Right kidney (tissue), 1 donor: Measurements from ENCODE around the gene MEGF11.

ENCODE experiments used
- DNase-seq: peaks from one replicate; pipeline ENCODE4 v3.0.0-alpha.2; 2016

MEGF11 gene

GRCh38 chr15:66050264-66050663, 203.3 kb downstream of the MEGF11 start:
- no peak for DNase-seq

- no peak for DNase-seq
These were observed 204.2 kb downstream of the MEGF11 start for GRCh38 chr15:66049353-66049752.

GRCh38 chr15:66047321-66048024, 206.1 kb downstream of the MEGF11 start:
- DNase-seq: no peak

- no peak for DNase-seq
These were observed 206.8 kb downstream of the MEGF11 start for GRCh38 chr15:66046751-66047150.

GRCh38 chr15:66046326-66046725, 207.2 kb downstream of the MEGF11 start:
- no peak for DNase-seq

- no peak for DNase-seq
These were observed 208.0 kb downstream of the MEGF11 start for GRCh38 chr15:66045542-66045941.

GRCh38 chr15:66044837-66045236, 208.7 kb downstream of the MEGF11 start:
- no peak for DNase-seq

- no peak for DNase-seq
These were observed 210.3 kb downstream of the MEGF11 start for GRCh38 chr15:66043264-66043663.

- no peak for DNase-seq
These were observed 210.9 kb downstream of the MEGF11 start for GRCh38 chr15:66042624-66043023.

- DNase-seq: no peak
These were observed 212.3 kb downstream of the MEGF11 start for GRCh38 chr15:66041276-66041675.

- no peak for DNase-seq
These were observed 213.2 kb downstream of the MEGF11 start for GRCh38 chr15:66040211-66040892.

- peak; percentile 16 for DNase-seq
These were observed 214.3 kb downstream of the MEGF11 start for GRCh38 chr15:66039117-66039871.

GRCh38 chr15:66038387-66039116, 215.0 kb downstream of the MEGF11 start:
- no peak for DNase-seq

GRCh38 chr15:66036859-66037258, 216.7 kb downstream of the MEGF11 start:
- DNase-seq: no peak

GRCh38 chr15:66035901-66036300, 217.6 kb downstream of the MEGF11 start:
- no peak for DNase-seq

- DNase-seq: no peak
These were observed 220.4 kb downstream of the MEGF11 start for GRCh38 chr15:66033143-66033542.

GRCh38 chr15:66032006-66032405, 221.5 kb downstream of the MEGF11 start:
- no peak for DNase-seq

- no peak for DNase-seq
These were observed 222.9 kb downstream of the MEGF11 start for GRCh38 chr15:66030650-66031049.

- no peak for DNase-seq
These were observed 223.9 kb downstream of the MEGF11 start for GRCh38 chr15:66029650-66030049.

- DNase-seq: no peak
These were observed 226.2 kb downstream of the MEGF11 start for GRCh38 chr15:66027268-66027805.

GRCh38 chr15:66025972-66026371, 227.6 kb downstream of the MEGF11 start:
- DNase-seq: no peak

- no peak for DNase-seq
These were observed 228.5 kb downstream of the MEGF11 start for GRCh38 chr15:66025015-66025452.
